ENCODE results near the gene RSBN1L.

Gene RSBN1L

DNA sequence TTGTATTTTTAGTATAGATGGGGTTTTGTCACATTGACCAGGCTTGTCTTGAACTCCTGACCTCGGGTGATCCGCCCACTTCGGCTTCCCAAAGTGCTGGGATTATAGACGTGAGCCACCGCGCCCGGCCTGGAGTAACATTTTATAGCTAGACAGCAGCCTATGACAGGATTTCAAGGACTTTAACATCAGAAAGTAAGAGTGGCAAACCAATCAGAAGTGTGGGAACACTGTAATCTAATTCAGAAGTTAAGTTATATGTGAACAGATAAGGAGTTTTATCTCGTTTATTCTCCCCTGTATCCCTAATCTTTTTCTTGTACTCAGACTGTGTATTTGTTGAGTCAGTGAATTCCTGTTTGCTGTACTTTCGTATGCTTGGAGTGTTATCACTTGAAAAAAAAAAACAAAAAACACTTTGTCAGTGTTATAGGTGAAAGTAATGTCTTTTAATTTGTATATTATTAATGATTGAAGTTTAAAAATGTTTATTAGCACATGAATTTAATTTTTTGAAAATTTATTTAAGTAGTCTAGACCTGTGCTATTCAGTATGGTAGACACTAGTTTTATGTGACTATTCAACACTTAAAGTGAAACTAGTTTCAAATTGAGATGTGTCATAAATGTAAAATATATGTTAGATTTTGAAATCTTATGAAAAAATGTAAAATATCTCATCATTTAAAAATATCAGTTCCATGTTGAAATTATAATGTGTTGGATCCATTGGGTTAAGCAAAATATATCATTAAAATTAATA is 38.6 kb downstream of the RSBN1L start:
- peak in 1 of 2 donors; percentile 46 for ATAC-seq

DNA sequence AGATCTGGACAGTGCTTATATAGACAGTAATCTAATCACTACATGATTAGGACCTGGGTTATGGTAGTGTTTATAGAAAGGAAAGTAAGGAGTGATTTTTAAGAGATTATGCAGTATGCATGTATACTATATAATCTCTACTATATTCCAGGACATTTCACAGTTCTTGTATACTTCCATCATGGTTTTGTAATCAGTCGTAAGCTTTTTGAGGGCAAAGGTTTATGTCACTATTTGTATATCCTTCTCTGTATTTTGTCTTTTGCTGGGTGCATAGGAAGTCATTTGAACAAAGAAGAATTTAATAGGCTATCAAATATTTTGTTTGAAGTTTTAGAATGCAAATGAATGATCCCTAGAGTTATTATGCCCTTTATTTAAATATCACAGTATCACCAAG is 39.2 kb downstream of the RSBN1L start:
- no peak for ATAC-seq

GRCh38 chr7:77736991-77737390 is 40.7 kb downstream of the RSBN1L start:
- ATAC-seq, result no peak

- no peak for ATAC-seq
These were observed 42.1 kb downstream of the RSBN1L start for GRCh38 chr7:77738382-77738781.

GRCh38 chr7:77738871-77739270 is 42.6 kb downstream of the RSBN1L start:
- no peak for ATAC-seq

GRCh38 chr7:77740257-77740656 is 44.0 kb downstream of the RSBN1L start:
- no peak for ATAC-seq

GRCh38 chr7:77743518-77743917 is 47.3 kb downstream of the RSBN1L start:
- ATAC-seq, result no peak

- ATAC-seq, result no peak
These were observed 49.5 kb downstream of the RSBN1L start for GRCh38 chr7:77745746-77746145.

GRCh38 chr7:77746164-77746823 is 50.0 kb downstream of the RSBN1L start:
- no peak for ATAC-seq

DNA sequence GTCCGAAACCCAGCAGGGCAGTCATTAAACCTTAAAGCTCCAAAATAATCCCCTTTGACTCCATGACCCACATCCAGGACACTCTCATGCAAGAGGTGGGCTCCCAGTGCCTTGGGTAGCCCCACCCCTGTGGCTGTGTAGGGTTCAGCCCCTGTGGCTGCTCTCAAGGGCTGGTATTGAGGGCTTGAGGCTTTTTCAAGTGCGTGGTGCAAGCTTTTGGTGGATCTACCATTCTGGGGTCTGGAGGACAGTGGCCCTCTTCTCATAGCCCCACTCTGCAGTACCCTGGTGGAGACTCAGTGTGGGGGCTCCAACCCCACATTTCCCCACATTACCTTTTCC is 50.5 kb downstream of the RSBN1L start:
- no peak for ATAC-seq

GRCh38 chr7:77747178-77747577 is 50.9 kb downstream of the RSBN1L start:
- ATAC-seq, result no peak

GRCh38 chr7:77747718-77748117 is 51.5 kb downstream of the RSBN1L start:
- ATAC-seq, result no peak

DNA sequence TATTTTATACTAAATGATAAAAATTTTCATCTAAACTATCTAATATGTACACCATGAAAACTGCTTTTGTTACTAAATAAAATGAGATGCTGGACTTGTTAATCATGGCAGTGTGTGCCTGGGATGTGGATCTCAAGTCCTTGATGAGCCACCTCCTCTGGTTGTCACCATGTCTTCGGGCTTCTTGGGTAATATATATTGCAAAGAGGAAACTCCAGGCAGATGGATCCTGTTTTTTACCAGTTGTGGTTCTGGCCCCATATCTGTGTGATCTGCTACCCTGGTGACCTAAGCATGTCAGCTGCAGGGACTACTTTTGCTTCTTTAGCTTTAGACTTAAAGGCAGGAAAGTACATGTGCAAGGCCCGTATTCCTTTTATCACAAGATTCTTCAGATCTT is 55.8 kb downstream of the RSBN1L start:
- no peak for ATAC-seq

GRCh38 chr7:77753173-77753572 is 56.9 kb downstream of the RSBN1L start:
- no peak for ATAC-seq

DNA sequence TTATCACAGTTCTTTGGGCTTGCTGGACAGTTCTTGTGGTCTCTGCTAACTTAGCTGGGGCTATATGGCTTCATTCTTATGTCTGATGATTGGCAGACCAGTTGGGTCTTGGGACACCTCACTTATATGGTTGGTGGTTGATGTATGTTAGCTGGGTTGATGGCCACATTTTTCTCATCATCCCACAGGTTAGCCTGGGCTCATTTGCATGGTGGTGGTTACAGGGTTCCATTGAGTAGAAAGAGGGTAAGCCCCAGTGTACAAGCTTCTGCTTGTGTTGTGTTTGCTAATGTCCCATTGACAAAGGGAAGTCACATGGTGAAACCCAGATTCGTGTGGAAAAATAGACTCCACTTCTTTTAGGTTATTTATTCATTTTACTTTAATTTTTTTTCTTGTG is 61.3 kb downstream of the RSBN1L start:
- ATAC-seq, result peak; percentile 42 to 73

- peak; percentile 49 to 60 for ATAC-seq
These were observed 63.1 kb downstream of the RSBN1L start for GRCh38 chr7:77759294-77759889.

DNA sequence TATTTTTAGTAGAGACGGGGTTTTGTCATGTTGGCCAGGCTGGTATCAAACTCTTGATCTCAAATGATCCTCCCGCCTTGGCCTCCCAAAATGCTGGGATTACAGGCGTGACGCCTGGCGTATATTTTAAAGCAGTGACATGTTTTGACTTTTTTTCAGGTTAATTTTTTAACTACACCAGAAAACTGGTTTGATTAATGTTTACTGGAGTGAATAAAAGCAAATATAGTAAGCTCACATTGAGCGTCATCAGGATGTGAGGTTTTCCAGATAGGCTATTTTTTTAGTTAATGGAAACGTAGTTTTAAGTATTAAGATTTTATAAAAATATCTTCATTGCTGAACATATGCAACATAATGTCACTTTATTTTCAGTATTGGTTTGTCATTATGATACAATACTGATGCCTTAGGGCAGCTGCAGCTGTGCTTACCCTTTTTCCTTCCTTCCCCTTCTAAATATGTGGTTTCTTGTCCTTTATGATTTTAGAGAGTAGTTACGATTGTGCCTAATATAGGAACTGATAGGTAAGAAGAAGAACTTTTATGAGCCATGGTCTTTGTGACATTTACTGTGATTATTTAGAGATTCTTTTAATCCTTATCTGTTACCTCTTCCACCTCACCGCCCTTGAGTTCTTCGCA is 64.7 kb downstream of the RSBN1L start:
- ATAC-seq, result no peak

DNA sequence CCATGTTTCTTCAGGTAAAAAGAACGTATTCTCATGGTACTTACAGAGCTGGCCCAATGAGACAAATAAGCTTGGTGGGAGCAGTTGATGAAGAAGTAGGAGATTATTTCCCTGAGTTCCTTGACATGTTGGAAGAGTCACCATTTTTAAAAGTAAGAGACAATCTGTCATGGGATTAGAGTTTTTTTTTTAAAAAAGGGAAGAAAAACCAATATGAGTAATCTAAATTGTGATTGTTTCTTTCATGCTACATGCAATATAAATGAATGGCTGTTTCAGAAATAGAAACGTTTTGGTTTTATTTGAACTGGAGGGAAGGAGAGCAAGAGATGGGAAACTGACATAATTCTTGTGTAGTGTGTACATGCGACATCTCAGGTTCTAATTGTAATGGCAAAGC is 69.2 kb downstream of the RSBN1L start:
- no peak for ATAC-seq

GRCh38 chr7:77765906-77766800 is 69.9 kb downstream of the RSBN1L start:
- no peak for ATAC-seq

DNA sequence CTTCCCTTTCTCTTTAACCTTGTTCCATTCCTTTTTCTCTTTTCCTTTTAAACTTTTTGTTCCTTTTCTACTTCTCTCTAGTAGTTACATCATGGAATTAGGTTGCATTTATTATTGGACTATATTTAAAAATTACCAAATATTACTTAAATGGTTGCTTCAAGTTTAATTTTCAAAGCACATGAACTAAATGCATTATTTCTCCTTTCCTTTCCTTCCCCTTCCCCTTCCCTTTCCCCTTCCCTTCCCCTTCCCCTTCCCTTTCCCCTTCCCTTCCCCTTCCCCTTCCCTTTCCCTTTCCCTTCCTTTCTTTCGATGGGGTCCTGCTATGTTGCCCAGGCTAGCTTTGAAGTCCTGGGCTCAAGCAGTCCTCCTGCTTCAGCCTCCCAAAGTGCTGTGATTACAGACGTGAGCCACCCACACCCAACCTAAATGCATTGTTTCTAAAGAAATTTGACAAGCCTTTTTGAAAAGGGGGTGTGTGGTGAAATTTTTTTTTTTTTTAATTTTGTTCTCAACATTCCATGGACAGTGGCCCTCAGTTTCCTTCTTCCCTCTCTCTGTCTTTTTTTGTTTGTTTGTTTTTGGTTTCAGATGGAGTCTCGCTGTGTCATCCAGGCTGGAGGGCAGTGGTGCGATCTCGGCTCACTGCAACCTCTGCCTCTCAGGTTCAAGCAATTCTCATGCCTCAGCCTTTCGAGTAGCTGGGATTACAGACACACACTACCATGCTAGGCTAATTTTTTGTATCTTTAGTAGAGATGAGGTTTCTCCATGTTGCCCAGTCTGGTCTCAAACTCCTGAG is 70.7 kb downstream of the RSBN1L start:
- no peak for ATAC-seq

DNA sequence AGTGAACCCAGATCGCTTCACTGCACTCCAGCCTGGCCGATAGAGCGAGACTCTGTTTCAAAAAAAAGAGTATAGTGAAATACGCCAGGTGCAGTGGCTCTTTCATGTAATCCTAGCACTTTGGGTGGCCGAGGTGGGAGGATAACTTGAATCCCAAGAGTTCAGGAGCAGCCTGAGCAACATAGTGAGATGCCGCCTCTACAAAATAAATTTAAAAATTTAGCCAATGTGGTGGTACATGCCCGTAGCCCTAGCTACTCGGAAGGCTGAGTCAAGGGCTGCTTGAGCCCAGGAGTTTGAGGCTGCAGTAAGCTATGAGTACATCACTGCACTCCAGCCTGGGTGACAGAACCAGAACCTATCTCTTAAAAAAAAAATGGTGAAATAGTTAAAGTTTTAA is 74.1 kb downstream of the RSBN1L start:
- no peak for ATAC-seq

- ATAC-seq, result no peak
These were observed 75.6 kb downstream of the RSBN1L start for GRCh38 chr7:77771901-77772300.

Measured in activated CD4-positive, CD25-positive, alpha-beta regulatory T cell treated with anti-CD3 and anti-CD28 coated beads, Interleukin-2, amount 50 U/mL, for 24 hours (primary cell).